HG03575 (cell line): ENCODE results near the gene ZNF804A.
"Not testable (repeated sequence)": the region's sequence is repeated elsewhere in the genome, so short reads cannot be mapped to it uniquely, and the experiment has no call there.

ENCODE experiments used
- ATAC-seq: cut with Tn5 transposase; IDR thresholded peaks from one replicate; pipeline ENCODE4 v1.9.1; 2021; ENCODE audit not compliant: unreplicated experiment, insufficient number of reproducible peaks, low FRiP score; ENCODE audit errors: extremely low read depth

ZNF804A gene

GRCh38 chr2:184879671-184880070, 281.3 kb downstream of the ZNF804A start:
- ATAC-seq: no peak

- ATAC-seq: not testable (repeated sequence)
Measured at GRCh38 chr2:184886585-184886984, 288.3 kb downstream of the ZNF804A start.

GRCh38 chr2:184890311-184890710, 292.0 kb downstream of the ZNF804A start:
- ATAC-seq: no peak

DNA sequence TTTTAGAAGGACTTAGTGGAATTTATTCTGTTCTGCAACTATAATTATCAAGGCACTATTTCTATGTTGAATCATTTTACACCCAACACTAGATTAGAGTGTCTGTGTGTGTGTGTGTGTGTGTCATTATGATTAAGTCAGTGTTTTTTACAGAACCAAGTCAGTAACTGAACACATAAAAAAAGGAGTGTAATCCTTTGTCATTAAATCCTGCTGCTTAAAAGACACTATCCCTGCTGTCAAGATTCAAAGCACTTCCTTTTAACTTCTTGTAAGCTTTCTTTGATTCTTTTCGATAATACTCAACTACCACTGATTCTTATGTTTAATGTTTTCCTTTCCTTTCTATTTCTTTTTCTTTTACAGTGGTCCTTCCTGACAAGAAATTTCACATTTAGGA, 306.7 kb downstream of the ZNF804A start:
- no peak for ATAC-seq

DNA sequence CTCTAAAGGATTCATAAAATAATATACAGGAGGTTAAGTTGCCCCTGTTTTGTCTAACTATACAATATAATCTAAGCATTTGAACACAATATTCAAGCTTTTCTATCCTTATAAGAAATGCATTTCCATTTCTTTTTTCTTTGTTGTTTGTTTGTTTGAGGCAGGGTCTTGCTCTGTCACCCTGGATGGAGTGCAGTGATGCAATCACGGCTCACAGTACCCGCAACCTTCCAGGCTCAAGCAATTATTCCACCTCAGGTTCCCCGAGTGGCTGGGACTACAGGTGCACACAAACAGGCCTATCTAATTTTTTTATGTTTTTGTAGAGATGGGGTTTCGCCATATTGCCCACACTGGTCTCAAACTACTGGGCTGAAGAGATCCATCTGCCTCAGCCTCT, 307.8 kb downstream of the ZNF804A start:
- ATAC-seq: no peak

DNA sequence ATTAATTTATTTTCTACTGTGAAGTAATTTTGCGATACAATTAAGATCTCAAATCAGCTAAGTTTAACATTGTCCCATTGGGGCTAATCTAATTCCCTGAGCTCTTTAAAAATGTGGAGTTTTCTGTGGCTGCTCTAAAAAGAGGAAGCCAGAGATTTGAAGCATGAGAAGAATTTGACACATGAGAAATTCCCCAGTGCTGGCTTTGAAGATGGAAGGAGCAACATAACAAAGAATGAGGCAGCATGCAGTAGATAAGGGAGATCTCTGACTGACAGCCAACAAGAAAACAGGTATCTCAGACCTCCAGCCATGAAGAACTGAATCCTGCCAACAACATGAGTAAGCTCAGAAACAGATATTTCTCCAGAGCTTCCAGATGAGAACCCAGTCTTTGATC, 308.4 kb downstream of the ZNF804A start:
- no peak for ATAC-seq

GRCh38 chr2:184908966-184909365, 310.6 kb downstream of the ZNF804A start:
- no peak for ATAC-seq

GRCh38 chr2:184920451-184920965, 322.2 kb downstream of the ZNF804A start:
- no peak for ATAC-seq

DNA sequence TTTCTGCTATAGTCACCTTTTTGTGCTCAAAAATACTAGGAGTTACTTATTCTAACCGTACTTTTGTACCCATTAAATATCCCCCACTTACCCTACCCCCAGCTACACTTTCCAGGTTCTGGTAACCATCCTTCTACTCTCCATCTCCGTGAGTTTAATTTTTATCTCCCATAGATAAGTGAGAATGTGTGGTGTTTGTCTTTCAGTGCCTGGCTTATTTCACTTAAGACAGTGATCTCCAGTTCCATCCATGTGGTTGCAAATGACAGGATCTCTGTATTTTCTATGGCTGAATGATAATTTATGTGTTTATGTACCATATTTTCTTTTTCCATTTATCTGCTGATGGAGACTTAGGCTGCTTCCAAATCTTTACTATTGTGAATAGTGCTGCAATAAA, 323.3 kb downstream of the ZNF804A start:
- no peak for ATAC-seq

DNA sequence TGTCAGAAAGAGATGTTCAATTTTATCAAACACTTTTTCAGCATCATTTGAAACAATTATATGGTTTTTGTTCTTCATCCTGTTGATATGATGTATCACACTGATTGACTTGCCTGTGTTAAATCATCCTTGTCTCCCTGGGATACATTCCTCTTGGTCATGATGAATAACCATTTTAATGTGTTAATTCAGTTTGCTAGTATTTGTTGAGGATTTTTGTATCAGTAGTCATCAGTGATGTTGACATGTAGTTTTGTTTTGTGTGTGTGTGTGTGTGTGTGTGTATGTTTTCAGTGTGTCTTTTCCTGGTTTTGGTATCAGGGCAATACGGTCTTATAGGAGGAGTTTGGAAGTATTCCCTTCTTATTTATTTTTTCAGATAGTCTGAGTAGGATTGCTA, 325.4 kb downstream of the ZNF804A start:
- no peak for ATAC-seq

GRCh38 chr2:184927040-184927439, 328.7 kb downstream of the ZNF804A start:
- no peak for ATAC-seq

- ATAC-seq: no peak
Measured at GRCh38 chr2:184936761-184937160, 338.4 kb downstream of the ZNF804A start.

DNA sequence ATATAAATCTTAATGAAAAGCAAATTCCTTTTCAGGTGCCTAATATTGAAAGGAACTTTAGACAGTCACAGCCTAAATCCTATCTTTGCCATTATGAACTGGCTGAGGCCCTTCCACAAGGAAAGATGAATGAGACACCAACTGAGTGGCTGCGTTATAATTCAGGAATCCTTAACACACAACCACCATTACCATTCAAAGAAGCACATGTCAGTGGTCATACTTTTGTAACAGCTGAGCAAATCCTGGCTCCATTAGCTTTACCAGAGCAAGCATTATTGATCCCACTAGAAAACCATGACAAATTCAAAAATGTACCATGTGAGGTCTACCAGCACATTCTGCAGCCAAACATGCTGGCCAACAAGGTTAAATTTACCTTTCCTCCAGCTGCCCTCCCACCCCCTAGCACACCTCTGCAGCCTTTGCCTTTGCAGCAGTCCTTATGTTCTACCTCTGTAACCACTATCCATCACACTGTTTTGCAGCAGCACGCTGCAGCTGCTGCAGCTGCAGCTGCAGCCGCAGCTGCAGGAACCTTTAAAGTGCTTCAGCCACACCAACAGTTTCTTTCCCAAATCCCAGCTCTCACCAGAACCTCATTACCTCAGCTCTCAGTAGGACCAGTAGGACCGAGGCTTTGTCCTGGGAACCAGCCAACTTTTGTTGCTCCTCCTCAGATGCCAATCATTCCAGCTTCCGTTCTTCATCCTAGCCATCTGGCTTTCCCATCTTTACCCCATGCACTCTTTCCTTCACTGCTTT, 340.1 kb downstream of the ZNF804A start:
- ATAC-seq: no peak

DNA sequence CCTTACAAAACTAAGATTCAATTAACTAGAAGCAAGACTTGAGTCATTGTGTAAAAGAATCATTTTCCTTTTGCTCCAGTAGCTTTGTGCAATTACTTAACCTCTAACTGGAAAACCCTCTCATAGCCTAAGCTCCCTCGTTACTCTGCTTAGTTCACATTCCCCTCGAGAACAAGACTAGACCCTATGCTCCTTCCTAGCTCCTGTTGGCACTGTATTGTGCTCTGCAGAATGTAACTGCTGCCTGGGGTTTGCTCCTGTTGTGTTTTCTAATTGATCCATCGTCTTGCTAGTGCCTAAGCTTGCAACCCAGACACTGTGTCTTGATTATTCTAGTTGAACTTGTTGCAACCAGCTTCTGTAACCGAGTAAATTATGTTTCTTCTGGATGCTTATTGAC, 347.0 kb downstream of the ZNF804A start:
- ATAC-seq: no peak

DNA sequence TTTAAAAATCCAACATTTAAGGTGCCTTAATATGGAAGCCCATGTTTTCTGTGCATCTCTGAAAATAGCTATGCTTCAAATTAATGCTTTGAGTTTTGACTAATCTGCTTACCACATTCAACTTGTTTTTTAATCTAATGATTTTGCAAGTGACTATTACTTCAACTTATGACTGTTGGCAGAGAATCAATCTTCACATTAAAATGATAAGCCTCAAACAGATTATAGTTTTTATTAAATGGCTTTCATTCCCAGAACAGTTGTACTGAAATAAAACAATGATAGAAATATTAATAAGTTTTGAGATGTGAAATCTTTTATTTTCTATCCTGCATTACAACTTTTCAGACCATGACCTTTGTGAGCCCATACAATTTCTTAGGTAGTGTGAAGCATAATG, 347.5 kb downstream of the ZNF804A start:
- ATAC-seq: no peak

DNA sequence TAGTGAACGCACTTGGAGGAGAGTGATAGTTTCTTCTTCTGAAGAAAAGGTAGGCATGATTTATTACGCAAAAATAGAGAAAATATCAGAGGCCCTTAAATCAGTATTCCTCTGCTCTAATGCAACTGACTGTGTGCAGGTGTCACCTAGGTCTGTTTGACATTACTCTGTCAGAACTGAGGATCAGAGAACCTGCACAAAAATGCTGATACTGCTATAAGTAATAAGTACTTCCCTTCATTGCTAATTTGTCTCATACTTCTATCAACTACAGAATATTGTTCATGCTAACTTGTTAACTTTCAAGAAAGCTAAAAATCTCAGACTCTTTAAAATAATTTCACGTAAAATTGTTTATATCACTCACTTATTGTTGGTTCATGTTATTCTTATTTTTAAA, 358.5 kb downstream of the ZNF804A start:
- ATAC-seq: no peak

DNA sequence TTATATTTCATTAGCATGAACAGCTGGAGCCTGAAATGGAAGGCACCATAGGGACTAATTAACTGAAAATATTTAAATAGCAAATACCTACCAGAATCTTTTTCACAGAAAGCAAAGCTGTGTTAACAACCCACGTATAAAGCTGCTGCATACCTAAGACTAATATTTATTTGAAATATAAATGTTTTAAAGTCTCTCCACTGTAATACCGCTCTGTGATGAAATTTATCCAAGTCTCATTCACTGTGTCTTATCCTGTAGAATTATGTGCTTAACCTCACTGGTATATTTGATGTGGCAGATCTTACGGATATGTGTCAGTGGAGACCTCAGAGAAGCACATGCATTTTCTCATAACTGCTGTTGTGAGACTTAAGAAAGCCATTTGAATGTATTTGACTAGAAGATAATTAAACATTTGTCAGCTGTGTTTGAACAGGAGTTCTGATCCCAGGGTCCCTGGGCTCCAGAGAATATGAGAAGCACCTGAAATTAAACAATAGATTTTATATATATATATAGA, 373.3 kb downstream of the ZNF804A start:
- no peak for ATAC-seq
